Fibroblast of villous mesenchyme (primary cell): Measurements from ENCODE around the gene CIBAR2. TPM values are rescaled to one million over a fixed set of nuclear protein-coding genes. Genes with fewer than 3 reads are reported as not detected.

Experiments used
- DNase-seq: peaks from one replicate; pipeline ENCODE4 v3.0.0-alpha.2; 2010; ENCODE audit warnings: low read depth
- H3K4me3 ChIP-seq: 2 replicates; pipeline ENCODE4 v1.5.1; 2011; ENCODE audit warnings: low read depth, mild to moderate bottlenecking, low read length
- total RNA-seq: library from RNA; depleted of rRNA; stranded (reverse); fragments of >200 nt; gene quantifications from 2 replicates; pipeline ENCODE4 v1.2.3, GENCODE V29; 2012
- TF ChIP-seq, protein P1 (sequence below): IDR thresholded peaks from 2 replicates; pipeline ENCODE4 v1.5.1; 2012; ENCODE audit warnings: low read depth, mild to moderate bottlenecking, low read length; ENCODE audit not compliant: insufficient read depth

Gene CIBAR2
- total RNA-seq, 1 donor = not detected

- no peak for DNase-seq
- TF ChIP-seq, protein P1, sequence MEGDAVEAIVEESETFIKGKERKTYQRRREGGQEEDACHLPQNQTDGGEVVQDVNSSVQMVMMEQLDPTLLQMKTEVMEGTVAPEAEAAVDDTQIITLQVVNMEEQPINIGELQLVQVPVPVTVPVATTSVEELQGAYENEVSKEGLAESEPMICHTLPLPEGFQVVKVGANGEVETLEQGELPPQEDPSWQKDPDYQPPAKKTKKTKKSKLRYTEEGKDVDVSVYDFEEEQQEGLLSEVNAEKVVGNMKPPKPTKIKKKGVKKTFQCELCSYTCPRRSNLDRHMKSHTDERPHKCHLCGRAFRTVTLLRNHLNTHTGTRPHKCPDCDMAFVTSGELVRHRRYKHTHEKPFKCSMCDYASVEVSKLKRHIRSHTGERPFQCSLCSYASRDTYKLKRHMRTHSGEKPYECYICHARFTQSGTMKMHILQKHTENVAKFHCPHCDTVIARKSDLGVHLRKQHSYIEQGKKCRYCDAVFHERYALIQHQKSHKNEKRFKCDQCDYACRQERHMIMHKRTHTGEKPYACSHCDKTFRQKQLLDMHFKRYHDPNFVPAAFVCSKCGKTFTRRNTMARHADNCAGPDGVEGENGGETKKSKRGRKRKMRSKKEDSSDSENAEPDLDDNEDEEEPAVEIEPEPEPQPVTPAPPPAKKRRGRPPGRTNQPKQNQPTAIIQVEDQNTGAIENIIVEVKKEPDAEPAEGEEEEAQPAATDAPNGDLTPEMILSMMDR = no peak
- H3K4me3 ChIP-seq = no peak overlapping the region
Measured at GRCh38 chr16:85145188-85145587, 32.9 kb upstream of the CIBAR2 start.

GRCh38 chr16:85144026-85144915, 32.0 kb upstream of the CIBAR2 start:
- TF ChIP-seq, protein P1 = no peak
- no peak for DNase-seq
- H3K4me3 ChIP-seq = no peak overlapping the region

GRCh38 chr16:85142771-85143211, 30.5 kb upstream of the CIBAR2 start:
- no peak overlapping the region for H3K4me3 ChIP-seq
- TF ChIP-seq, protein P1 = no peak
- DNase-seq = no peak

GRCh38 chr16:85142129-85142513, 29.8 kb upstream of the CIBAR2 start:
- TF ChIP-seq, protein P1 = no peak
- H3K4me3 ChIP-seq = no peak overlapping the region
- no peak for DNase-seq

GRCh38 chr16:85141491-85142128, 29.3 kb upstream of the CIBAR2 start:
- TF ChIP-seq, protein P1 = no peak
- DNase-seq = no peak
- no peak overlapping the region for H3K4me3 ChIP-seq

GRCh38 chr16:85140455-85141012, 28.3 kb upstream of the CIBAR2 start:
- H3K4me3 ChIP-seq = no peak overlapping the region
- no peak for DNase-seq
- TF ChIP-seq, protein P1 = no peak
